ENCODE data around the gene CFHR1.
"Not testable (repeated sequence)": the region's sequence is repeated elsewhere in the genome, so short reads cannot be mapped to it uniquely, and the experiment has no call there.

CFHR1 gene

DNA sequence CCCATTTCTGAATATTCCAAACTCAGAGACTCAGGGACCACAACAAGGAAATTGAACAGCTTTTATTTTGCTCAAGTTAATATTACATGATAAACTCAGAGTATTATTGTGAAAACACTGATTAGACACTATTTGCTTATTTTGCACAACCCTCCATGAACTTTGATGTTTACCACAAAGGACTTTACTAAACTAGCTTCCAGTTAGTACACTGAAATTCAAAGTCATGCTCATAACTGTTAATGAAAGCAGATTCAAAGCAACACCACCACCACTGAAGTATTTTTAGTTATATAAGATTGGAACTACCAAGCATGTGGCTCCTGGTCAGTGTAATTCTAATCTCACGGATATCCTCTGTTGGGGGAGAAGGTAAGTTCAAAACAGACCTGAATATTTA, at the start of gene CFHR1:
Gene CFHR1 (plus strand): TSS at position 201 of the 400 bp plus-strand sequence. CDS start 114 bp downstream, at position 315.
- not testable (repeated sequence) for H3K27me3 ChIP-seq (ENCODE audit: insufficient read depth, poor library complexity, severe bottlenecking); ATAC-seq (ENCODE audit: low read depth)

DNA sequence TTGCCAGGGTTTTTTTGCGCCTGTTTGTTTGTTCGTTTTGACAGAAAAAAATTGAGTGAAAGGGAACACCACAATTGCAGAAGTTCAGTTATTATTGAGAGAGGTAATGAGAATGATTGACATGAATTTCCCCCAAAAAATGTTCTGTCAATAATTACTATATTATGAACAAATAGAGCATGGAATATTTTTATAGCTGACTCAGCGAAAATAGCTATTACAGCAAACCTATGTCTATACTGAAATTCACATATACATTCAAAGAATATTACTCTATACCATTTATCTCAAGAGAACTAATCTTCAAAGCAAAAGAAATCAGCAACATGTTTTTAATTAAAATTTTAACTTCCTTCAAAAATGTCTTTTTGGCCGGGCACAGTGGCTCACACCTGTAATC, 49.7 kb upstream of the CFHR1 start:
- H3K36me3 ChIP-seq (ENCODE audit: low read depth); H3K27me3 ChIP-seq (ENCODE audit: insufficient read depth, poor library complexity, severe bottlenecking); H3K27ac ChIP-seq (ENCODE audit: poor library complexity, severe bottlenecking); H3K4me1 ChIP-seq (ENCODE audit: insufficient read depth, poor library complexity, severe bottlenecking); H3K4me3 ChIP-seq (ENCODE audit: severe bottlenecking); ATAC-seq (ENCODE audit: low read depth); H3K9me3 ChIP-seq (ENCODE audit: severe bottlenecking); DNase-seq (ENCODE audit: low spot score): not testable (repeated sequence)

More for the DNA sequence above, at the start of gene CFHR1:
- H3K9me3 ChIP-seq (ENCODE audit: severe bottlenecking); H3K4me1 ChIP-seq (ENCODE audit: insufficient read depth, poor library complexity, severe bottlenecking); H3K27ac ChIP-seq (ENCODE audit: poor library complexity, severe bottlenecking); H3K36me3 ChIP-seq (ENCODE audit: low read depth); DNase-seq (ENCODE audit: low spot score); H3K4me3 ChIP-seq (ENCODE audit: severe bottlenecking): not testable (repeated sequence)

DNA sequence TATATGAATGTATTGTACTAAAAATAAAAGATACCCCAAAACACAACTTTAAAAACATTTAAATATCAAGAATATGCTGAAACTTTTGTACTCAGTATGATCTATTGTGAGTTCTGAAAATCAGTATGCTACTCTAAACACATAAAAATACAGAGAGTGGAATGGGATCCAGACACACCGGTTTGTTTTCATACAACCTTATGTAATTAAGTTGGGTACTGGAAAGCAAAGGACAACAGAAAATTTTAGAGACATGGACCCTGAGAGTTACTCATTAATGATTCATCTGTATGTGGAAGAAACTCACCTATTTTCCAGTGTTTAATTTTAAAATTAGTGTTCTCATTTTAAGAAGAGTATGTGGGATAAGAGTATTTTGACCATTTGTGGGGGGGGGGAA, 45.8 kb upstream of the CFHR1 start:
- no peak for DNase-seq (ENCODE audit: low spot score)
- Histone ChIP-seq H3K27me3 (ENCODE audit: insufficient read depth, poor library complexity, severe bottlenecking) (no peaks in the 10 kb centered on the region), H3K9me3 (ENCODE audit: severe bottlenecking) (no peaks in the 10 kb centered on the region), H3K36me3 (ENCODE audit: low read depth) (no peaks in the 10 kb centered on the region), H3K4me3 (ENCODE audit: severe bottlenecking) (no peak overlapping the region), H3K4me1 (ENCODE audit: insufficient read depth, poor library complexity, severe bottlenecking) (no peaks in the 10 kb centered on the region), H3K27ac (ENCODE audit: poor library complexity, severe bottlenecking) (no peak overlapping the region)
- no peak for ATAC-seq (ENCODE audit: low read depth)
- TF ChIP-seq, protein P1, sequence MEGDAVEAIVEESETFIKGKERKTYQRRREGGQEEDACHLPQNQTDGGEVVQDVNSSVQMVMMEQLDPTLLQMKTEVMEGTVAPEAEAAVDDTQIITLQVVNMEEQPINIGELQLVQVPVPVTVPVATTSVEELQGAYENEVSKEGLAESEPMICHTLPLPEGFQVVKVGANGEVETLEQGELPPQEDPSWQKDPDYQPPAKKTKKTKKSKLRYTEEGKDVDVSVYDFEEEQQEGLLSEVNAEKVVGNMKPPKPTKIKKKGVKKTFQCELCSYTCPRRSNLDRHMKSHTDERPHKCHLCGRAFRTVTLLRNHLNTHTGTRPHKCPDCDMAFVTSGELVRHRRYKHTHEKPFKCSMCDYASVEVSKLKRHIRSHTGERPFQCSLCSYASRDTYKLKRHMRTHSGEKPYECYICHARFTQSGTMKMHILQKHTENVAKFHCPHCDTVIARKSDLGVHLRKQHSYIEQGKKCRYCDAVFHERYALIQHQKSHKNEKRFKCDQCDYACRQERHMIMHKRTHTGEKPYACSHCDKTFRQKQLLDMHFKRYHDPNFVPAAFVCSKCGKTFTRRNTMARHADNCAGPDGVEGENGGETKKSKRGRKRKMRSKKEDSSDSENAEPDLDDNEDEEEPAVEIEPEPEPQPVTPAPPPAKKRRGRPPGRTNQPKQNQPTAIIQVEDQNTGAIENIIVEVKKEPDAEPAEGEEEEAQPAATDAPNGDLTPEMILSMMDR (IDR thresholded peaks at IDR 0.05; ENCODE audit: poor library complexity, severe bottlenecking), result no peak

DNA sequence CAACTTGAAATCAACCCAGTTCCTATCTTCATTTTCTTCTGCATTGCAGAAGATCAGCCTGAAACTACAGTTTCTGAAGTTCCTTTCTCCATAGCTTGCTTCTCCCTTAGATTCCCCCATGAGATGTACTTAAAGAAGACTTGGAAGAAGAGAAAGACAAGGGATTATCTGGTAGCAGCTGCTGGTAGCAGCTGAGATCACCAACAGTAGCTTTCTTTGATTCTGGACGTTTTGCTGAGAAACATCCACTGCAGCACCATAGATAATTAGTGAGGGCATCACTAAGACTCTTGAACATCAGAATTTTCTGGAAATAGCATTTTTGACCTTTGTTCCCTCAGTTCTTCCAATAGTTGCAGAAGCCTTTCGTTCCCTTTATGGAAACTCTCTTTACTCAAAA, 45.4 kb upstream of the CFHR1 start:
- TF ChIP-seq, protein P1 (IDR thresholded peaks at IDR 0.05; ENCODE audit: poor library complexity, severe bottlenecking), result no peak
- no peaks in the 10 kb centered on the region for H3K27me3 ChIP-seq (ENCODE audit: insufficient read depth, poor library complexity, severe bottlenecking)
- no peak overlapping the region for H3K27ac ChIP-seq (ENCODE audit: poor library complexity, severe bottlenecking)
- no peak overlapping the region for H3K4me3 ChIP-seq (ENCODE audit: severe bottlenecking)
- ATAC-seq (ENCODE audit: low read depth), result no peak
- no peaks in the 10 kb centered on the region for H3K9me3 ChIP-seq (ENCODE audit: severe bottlenecking)
- H3K4me1 ChIP-seq (ENCODE audit: insufficient read depth, poor library complexity, severe bottlenecking), result no peaks in the 10 kb centered on the region
- H3K36me3 ChIP-seq (ENCODE audit: low read depth), result no peaks in the 10 kb centered on the region
- no peak for DNase-seq (ENCODE audit: low spot score)

DNA sequence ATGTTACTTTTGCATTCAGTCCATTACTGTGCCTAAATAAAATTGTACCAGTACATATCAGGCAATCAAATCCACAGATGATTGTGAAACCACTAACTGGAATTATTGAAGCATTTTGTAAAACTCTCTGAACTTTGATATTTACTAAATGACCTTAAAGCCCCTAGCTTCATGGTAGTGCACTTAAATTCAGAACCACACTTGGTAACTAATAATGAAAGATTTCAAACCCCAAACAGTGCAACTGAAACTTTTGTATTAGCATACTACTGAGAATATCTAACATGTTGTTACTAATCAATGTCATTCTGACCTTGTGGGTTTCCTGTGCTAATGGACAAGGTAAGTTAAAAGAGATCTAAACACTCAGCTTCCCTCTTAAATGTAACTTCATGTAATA, 44.9 kb upstream of the CFHR1 start, which contains the start of gene CFHR3:
Gene CFHR3 (plus strand): TSS at position 238 of the 400 bp plus-strand sequence. CDS start 47 bp downstream, at position 285.
- Histone ChIP-seq H3K9me3 (ENCODE audit: severe bottlenecking) (no peaks in the 10 kb centered on the region), H3K36me3 (ENCODE audit: low read depth) (no peaks in the 10 kb centered on the region), H3K4me3 (ENCODE audit: severe bottlenecking) (no peak within 1 kb of the TSS), H3K4me1 (ENCODE audit: insufficient read depth, poor library complexity, severe bottlenecking) (no peaks in the 10 kb centered on the region), H3K27me3 (ENCODE audit: insufficient read depth, poor library complexity, severe bottlenecking) (no peaks in the 10 kb centered on the region), H3K27ac (ENCODE audit: poor library complexity, severe bottlenecking) (no peak within 1 kb of the TSS)
- no peak for ATAC-seq (ENCODE audit: low read depth)
- TF ChIP-seq, protein P1 (IDR thresholded peaks at IDR 0.05; ENCODE audit: poor library complexity, severe bottlenecking), result no peak
- DNase-seq (ENCODE audit: low spot score), result no peak

DNA sequence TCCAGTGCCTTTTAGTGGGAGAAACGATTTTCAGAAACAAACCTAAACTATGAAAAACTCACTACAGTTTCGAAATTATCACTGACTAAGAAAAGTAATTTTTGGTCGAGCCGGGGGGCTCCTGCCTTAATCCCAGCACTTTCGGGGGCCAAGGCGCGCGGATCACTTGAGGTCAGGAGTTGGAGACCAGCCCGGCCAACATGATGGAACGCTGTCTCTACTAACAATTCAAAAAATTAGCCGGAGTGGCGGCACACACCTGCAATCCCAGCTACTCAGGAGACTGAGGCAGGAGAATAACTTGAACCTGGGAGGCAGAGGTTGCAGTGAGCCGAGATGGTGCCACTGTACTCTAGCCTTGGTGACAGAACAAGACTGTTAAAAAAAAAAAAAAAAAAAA, 41.9 kb upstream of the CFHR1 start:
- TF ChIP-seq, protein P1 (IDR thresholded peaks at IDR 0.05; ENCODE audit: poor library complexity, severe bottlenecking), result no peak
- ATAC-seq (ENCODE audit: low read depth) (no peak), DNase-seq (ENCODE audit: low spot score) (no peak)
- H3K36me3 ChIP-seq (ENCODE audit: low read depth), result no peaks in the 10 kb centered on the region
- H3K27me3 ChIP-seq (ENCODE audit: insufficient read depth, poor library complexity, severe bottlenecking), result no peaks in the 10 kb centered on the region
- H3K27ac ChIP-seq (ENCODE audit: poor library complexity, severe bottlenecking), result no peak overlapping the region
- no peaks in the 10 kb centered on the region for H3K4me1 ChIP-seq (ENCODE audit: insufficient read depth, poor library complexity, severe bottlenecking)
- no peak overlapping the region for H3K4me3 ChIP-seq (ENCODE audit: severe bottlenecking)
- no peaks in the 10 kb centered on the region for H3K9me3 ChIP-seq (ENCODE audit: severe bottlenecking)

Data from RWPE2 (cell line).